Left renal cortex interstitium (tissue), 4 donors: ENCODE measurements around the gene RRP1B. TPM values are rescaled to one million over a fixed set of nuclear protein-coding genes. Genes with fewer than 3 reads are reported as not detected.
A peak's percentile ranks its signal among the peaks of the same experiment; 100 is the strongest.
"Not testable (repeated sequence)": the region's sequence is repeated elsewhere in the genome, so short reads cannot be mapped to it uniquely, and the experiment has no call there.

Experiments used
- DNase-seq, 4 donors: peaks; one replicate each; pipeline ENCODE4 v3.0.0-alpha.2; 2013; ENCODE audit warnings: low read depth in 4 of 4, low spot score in 2 of 4, missing footprints in 1 of 4
- polyA plus RNA-seq, 4 donors: library from polyadenylated mRNA; unstranded; fragments of 120-200 nt; gene quantifications; one replicate each; pipeline ENCODE4 v1.2.1, GENCODE V29; 2013; ENCODE audit not compliant: insufficient read length in 4 of 4

Gene RRP1B
- polyA plus RNA-seq, 4 donors = 28.0 to 32.7 (median 30.0) TPM

DNA sequence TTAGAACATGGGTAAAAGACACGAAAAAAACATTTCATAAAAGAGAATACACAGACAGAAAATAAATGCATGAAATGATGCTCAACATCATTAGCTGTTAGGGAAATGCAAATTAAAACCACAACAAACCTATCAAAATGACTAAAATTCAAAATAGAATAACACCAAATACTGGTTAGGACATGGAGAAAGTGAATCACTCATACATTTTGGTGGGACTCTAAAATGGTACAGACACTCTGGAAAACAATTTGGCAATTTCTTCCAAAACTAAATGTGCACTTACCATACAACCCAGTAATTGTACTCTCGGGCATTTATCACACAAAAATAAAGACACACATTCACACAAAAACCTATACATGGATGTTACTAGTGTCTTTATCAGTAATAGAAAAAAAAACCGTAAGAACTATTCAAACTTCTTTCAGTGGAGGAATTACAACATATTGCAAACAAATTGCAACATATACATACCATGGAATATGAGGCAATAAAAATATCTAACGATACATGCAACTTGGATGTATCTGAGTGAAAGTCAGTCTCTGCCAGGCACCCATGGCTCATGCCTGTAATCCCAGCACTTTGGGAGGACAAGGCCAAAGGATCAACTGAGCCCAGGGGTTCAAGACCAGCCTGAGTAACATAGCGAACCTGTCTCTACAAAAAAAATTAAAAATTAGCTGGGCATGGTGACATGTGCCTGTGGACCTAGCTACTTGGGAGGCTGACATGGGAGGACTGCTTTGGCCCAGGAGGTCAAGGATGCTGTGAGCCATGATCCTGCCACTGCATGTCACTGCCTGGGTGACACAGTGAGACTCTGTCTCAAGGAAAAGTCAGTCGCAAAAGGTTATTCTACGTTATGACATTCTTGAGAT is 19.6 kb upstream of the RRP1B start:
- DNase-seq = no peak

DNA sequence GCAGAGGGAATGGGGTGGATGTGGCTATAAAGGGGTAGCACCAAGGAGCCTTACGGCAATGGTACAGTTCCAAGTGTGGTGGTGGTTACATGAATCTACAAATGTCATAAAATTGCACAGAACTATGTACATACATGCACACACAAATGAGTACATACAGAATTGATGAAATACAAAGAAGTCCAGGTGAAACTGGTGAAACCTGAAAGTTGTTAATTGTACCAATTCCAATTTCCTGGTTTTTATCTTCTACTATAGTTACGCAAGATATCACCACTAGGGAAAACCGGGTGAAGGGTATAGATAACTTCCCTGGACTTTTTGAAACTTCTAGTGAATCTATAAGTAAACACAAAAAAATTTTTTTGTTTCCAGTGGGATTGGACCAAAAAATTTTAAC is 19.0 kb upstream of the RRP1B start:
- DNase-seq = no peak

DNA sequence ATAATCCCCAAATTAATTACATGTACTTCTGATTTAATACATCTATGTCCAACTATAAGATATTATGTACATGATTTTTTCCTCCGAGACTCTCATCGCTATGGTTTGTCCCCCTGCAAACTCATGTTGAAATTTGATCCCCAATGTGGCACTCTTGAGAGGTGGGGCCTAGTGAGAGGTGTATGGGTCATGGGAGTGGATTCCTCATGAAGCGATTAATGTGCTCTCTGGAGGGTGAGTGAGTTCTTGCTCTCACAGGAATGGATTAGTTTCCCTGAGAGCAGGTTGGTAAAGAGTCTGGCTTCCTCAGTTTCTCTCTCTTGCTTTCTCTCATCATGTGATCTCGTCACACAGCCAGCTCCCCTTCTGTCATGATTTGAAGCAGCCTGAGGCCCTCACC is 16.2 kb upstream of the RRP1B start:
- DNase-seq = peak in 1 of 4 donors; percentile 16

DNA sequence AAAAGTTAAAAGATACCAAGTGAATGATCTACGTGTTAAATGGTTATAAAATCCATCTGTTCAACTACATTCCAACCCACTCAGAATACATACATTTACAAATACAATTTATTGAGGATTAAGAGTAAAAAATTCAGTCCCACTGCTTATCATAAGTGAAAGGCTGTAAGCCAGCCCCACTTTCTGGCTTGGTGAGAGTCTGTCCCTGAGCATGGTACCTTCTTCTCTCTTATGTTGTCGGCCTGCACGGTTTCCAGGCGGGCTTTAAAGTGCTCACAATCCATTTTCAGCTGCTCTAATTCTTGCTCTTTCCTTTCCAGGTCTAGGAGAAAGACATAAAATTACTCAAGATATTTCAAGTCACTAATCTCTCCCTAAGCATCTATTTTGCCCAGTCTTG is 15.3 kb upstream of the RRP1B start:
- DNase-seq = no peak

DNA sequence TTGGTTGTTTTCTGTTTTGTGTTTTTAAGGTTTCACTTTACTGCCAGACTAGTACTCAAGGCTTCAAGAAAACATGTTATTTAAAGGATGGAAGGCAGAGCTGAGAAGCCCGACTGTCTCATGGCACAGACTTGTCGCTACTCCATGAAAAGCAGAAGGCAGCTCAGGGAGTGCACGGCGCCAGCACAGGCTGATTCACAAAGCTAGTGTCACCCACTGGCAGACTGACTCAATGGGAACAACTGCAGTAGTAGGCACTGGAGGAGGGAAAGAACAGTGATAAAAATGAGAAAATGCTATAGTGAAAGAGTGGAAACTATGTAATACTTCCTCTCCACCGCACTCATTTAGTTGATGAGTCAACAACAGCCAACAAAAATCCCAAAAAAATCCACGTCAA is 14.8 kb upstream of the RRP1B start:
- no peak for DNase-seq

DNA sequence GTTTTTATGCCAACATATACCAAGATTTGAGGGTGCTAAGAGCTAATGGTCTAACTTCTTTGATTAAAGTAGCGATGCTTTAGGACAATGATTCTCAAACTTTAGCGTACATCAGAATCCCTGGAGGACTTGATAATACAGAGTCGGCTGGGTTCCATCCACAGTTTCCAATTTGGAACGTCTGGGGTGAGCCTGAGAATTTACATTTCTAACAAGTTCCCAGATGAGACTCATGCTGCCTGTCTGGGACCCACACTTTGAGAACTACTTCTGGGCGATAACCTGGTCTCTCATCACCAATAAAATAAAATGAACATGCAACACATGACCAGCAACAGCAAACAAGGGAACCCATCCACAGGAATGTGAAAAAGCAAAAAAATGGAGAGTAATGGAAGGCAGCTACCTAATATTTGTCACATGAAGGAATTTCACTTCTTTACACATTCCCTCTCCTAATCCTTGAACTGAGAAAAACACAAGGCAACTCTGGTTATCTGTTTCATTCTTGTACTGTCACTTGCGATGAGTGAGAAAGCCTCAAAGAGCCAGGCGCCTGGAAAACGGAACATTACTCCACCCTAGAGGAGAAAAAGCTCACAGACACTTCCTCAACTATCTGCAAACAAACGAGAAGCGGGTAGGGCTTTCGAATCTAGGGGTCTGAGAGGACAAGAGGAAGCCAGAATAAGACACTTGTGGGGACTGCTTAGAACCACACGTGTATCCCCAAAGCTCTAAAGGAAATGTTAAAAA is 14.0 kb upstream of the RRP1B start:
- peak in 2 of 4 donors; percentile 48 to 61 for DNase-seq

DNA sequence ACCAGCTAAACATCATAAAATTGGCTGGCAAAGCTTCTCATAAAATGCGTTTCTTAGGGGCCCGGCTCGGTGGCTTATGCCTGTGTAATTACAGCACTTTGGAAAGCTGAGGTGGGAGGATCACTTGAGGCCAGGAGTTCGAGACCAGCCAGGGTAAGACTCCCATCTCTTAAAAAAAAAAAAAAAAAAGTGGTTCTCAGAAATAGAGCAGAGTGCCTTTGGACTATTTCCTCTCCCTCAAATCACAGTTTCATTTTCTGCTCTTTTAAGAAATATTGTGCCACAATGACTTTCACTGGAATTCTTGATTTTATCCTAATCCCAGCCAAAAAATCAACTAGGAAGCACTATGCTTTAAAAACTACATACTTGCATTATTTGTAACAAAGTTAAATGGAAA is 13.4 kb upstream of the RRP1B start:
- no peak for DNase-seq

DNA sequence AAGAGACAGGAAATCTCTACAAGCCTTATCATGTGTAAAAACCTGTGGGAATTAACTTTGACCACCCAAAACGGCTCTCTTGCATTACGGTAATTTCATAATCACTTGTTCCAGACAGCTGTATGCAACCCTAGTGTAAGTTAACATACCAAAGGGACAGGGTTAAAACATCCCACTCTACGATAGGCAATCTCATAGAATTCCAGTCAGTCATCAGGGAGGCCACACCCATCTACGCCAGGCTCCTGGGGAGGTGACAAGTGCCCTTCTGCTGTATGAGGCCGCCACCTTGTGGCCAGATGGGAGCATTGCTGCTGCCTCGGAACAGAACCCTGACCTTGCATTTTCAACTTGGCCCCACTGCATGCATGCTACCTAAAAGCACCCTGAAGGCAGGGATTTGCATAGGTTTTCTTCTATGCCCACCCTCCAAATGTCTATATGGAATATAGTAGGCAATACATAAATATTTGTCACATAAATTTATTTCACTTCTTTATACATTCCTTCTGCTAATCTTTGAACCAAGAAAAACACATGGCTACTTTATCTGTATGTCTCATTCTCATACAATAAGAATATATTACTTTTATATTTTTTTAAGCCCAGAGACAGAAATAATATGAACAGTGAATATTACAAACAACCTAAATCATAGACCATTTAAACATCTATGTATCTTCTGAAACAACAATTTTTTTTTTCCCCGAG is 12.7 kb upstream of the RRP1B start:
- DNase-seq = peak; percentile 58 to 75 (median 70)

DNA sequence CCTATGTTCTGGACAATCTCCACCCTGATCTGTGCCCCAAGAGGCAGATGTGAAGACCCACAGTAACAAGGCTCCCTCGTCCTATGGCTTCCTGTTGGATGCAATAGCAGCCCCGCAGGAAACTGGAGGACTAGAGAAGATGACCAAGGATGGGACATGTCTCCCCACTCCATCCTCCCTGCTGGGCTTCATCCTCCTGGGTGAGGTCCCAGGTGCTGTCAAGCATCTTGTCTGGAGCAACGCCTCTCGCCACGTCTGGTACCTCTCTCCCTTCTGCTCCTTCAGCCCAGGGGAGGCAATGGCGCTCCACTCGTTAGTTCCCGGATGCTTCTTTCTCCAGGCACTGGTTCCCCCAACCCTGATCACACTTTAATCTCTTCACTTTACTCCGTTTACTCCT is 11.2 kb upstream of the RRP1B start:
- DNase-seq = no peak

DNA sequence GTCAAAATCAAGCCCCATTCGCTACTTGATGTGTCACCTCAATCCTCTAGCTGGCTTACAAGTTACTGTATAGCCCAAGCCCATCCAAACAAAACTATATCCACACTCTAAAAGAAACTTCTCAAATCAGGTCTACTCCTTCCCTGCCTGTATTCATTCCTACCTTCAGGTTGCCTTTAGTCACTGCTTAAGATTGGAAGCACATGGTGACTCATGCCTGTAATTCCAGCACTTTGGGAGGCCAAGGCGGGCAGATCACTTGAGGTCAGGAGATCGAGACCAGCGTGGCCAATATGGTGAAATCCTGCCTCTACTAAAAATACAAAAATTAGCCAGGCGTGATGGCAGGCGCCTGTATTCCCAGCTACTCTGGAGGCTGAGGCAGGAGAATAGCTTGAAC is 7.4 kb upstream of the RRP1B start:
- not testable (repeated sequence) for DNase-seq

DNA sequence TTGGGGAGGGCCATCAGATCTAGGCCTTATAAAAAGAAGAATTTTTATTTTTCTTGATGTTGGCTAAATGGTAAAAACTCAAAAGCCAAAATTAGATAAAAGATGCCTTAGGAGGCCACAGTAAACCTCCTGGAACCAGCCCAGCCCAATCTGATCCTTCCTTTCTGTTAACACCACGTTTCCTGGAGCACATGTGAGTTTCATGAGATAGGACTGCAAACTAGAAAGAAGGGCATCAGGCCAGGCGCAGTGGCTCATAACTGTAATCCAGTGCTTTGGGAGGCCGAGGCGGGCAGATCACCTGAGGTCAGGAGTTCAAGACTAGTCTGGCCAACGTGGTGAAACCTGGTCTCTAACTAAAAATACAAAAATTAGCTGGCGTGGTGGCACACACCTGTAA is 6.7 kb upstream of the RRP1B start:
- no peak for DNase-seq

DNA sequence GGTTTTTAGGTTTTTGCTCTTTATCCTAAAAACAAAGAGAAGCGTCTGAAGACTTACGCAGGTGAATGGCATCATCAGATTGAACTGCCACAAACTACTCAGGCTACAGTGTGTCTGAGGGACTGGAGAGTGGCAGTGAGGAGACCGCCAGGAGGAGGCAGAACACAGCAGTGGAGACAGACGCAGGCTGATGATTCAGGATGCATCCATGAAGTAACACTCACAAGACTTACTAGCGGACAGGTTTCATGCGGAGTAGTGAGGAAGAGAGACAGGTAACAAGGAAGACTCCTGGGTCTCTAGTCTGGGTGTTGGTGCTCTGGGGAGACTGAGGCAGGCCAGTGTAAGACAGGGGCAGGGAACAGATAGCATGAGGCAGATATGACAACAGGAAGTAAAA is 5.7 kb upstream of the RRP1B start:
- no peak for DNase-seq

DNA sequence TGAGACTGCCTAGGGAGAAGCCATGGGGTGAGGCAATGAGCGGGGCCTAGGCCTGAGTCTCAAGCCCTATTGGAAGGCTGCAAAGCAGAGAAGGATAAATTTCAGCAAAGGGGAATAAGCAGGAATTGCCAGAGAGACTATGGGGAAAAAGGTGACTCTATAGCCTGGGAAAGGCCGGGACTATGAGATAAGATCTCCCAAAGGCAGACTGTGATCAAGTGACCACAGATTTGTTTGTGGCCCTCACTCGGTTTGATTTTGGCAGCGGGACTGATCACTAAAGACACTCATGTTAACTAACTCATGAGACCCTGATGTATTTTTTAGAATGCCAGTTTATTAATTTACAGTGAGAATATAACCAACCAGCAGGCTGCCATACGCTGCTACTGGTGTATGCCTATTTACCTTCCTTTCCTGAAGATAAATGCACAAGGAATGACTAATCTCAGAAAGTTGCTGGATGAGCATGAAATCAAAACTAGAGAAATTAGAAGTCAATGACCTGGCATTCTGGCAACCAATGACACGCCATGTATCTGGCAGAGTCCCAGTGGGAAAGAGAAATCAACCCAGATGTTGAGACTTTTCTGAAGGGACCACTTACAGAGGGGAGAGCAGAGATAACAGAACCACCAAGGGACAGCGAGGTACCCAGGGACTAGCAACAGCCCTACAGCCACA is 4.4 kb upstream of the RRP1B start:
- DNase-seq = no peak

DNA sequence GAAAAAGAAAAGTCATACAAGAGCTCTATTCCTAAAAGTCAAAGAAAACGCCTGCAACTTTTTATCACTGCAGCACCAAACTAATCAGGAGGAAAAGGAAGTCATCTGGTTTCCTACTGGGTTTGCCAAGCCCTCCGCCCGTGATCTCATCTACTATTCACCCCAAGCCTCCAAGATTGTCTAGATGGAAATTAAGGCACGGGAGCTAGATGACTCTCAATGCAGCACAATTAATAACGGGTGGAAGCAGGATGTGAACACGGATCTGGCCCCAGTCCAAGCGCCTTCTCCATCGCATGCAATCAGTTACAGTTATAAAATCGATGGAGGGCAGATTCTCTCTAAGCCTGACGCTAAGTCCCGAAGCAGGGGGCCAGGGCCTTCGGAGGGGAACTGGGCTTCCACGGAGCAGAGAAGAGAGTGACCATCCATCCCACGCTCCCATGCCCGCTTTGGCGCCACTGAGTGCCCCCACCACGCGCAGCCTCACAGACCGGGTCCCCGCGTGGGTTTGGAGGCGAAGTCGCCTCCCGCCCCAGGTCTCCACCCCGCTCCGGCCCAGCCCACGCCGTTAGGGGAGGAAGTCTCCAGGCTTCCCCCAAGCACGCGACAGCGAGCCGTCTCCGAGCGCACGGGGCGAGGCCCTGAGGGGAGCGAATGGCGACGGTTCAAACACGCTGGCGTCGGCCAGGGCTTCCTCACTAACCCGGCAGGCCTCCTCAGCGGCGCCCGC is 1.8 kb upstream of the RRP1B start:
- DNase-seq = no peak

DNA sequence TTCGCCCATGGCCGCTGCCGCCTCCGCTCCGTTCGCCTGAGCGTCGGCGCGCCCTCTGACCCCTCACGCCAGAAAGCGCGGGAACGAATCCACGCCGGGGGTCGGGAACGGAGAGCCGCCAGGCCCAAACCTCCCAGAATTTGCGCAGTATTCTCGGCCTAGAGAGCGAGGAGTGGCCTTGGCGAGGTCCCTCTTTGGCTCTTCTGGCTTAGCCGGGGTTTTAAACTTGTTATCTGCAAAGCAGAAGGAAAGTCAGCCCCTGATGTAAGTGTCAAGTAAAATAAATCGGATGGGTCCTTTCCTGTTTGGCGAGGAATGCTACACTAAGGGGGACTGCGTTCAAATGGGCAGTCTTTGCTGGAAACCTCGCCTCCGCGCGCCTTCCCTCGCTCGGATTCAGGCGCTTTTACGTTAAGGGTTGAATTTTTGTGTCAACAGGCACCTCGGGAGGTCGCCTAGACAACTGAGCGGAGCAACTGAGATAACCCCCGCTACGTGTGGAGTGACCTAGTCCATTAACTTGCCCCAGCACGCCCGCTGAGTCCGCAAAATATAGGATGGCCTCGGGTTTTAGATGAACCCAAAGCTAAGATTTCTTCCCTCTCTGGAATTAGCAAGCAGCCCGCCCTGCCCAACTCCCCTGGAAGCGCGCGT is 1.1 kb upstream of the RRP1B start:
- DNase-seq = no peak

DNA sequence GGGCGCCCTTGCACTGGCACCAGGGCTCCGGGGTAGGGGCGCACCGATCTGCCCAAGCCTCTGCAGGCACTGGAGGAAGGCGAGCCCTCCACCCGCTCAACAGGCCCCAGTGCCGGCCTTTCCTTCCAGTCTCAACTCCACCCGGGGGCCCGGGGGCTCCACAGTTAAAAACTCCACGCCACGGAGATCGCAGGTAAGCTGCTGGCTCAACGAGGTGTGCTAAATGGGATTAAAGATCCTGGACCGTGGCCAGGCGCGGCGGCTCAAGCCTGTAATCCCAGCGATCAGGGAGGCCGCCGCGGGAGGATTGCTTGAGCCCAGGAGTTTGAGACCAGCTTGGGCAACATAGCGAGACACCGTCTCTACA is 608 bp upstream of the RRP1B start:
- no peak for DNase-seq

DNA sequence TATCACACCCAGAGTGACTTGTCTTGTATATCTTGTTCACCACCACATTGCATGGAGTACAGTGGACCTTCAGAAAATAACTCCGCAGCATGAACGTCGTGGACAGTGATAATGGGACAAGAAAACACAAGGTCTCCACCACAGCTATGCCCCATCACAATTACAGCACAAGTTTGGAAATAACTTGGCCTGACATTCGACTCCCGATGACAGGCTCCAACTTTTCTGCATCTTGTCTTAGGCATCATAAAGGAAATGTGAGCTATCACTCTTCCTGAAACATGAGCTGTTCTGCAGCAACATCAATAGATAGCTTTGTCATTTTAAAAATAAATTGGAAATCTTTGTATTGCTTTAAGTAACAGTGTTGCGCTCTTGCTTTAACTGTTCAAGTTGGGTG is 2.9 kb downstream of the RRP1B start:
- DNase-seq = no peak

DNA sequence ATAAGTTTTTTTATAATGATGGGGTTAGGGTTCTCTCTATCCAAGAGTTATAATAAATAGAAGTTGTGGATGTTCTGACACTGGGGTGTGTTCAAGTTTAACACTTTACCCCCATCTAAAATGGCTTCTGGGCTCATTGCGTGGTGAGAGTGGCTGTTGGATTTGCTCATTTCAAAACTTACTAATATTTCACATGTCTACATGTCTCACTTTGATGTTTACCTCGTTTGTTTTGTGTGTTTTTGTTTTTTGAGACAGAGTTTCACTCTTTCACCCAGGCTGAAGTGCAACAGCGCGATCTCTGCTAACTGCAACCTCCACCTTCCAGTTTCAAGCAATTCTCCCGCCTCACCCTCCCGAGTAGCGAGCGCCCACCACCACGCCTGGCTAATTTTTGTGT is 3.7 kb downstream of the RRP1B start:
- no peak for DNase-seq

DNA sequence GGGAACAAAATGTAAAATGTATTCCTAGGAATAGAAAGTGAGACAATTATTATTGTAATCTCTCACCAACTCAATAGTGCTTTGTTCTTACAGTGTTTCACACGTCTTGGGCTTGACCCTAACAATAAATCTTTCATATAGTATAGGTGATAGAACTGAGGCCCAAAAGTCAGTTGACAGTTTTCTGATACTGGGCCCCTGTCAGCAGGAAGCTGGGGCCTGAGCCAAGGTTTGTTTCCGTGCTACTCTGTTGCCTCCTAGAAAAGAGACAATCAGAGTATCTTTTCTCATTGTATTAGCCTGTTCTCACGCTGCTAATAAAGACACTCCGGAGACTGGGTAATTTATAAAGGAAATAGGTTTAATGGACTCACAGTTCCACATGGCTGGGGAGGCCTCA is 5.0 kb downstream of the RRP1B start:
- DNase-seq = no peak

DNA sequence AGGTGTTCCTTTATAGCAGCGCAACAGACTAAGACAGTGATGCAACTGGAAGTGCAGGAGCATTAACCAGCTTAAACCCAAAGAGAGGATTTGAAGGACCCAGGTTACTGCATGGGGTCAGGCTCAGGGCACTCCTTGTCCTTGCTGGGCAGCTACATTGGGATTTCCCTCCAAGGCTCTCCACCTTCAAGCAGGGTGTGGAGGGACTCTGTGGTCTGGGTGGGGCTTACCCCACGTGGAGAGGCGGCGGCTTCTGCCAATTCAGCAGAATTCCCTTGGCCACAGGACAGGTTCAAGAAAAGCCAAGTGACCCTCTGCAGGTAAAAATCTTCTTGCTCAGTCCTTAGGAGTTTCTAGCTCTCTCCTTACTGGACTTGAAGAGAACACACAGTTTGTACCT is 6.5 kb downstream of the RRP1B start:
- no peak for DNase-seq
